ENCODE measurements around the gene MYF6.

Gene MYF6

GRCh38 chr12:80708259-80708974, 983 bp downstream of the MYF6 start:
- DNase-seq = no peak

GRCh38 chr12:80708975-80709328, 1.5 kb downstream of the MYF6 start:
- no peak for DNase-seq

- no peak for DNase-seq
Measured at GRCh38 chr12:80709811-80710726, 2.6 kb downstream of the MYF6 start.

GRCh38 chr12:80710727-80711449, 3.5 kb downstream of the MYF6 start:
- DNase-seq = no peak

- DNase-seq = no peak
Measured at GRCh38 chr12:80711866-80712265, 4.4 kb downstream of the MYF6 start.

- DNase-seq = no peak
Measured at GRCh38 chr12:80712866-80713265, 5.4 kb downstream of the MYF6 start.

GRCh38 chr12:80713419-80713818, 6.0 kb downstream of the MYF6 start:
- no peak for DNase-seq

GRCh38 chr12:80714055-80714454, 6.6 kb downstream of the MYF6 start:
- DNase-seq = no peak

- DNase-seq = no peak
Measured at GRCh38 chr12:80714846-80715245, 7.4 kb downstream of the MYF6 start.

- no peak for DNase-seq
Measured at GRCh38 chr12:80715713-80716249, 8.3 kb downstream of the MYF6 start.

GRCh38 chr12:80716696-80717469, 9.4 kb downstream of the MYF6 start, which contains the start of gene MYF5:
Gene MYF5 (plus strand): TSS chr12:80716912. CDS start chr12:80717064, 152 bp downstream.
- no peak for DNase-seq

GRCh38 chr12:80717856-80718255, 10.4 kb downstream of the MYF6 start:
- DNase-seq = no peak

GRCh38 chr12:80720516-80720915, 13.1 kb downstream of the MYF6 start:
- no peak for DNase-seq

GRCh38 chr12:80721326-80721725, 13.9 kb downstream of the MYF6 start:
- DNase-seq = no peak

- no peak for DNase-seq
Measured at GRCh38 chr12:80745851-80746505, 38.5 kb downstream of the MYF6 start.

- no peak for DNase-seq
Measured at GRCh38 chr12:80747800-80748199, 40.4 kb downstream of the MYF6 start.

GRCh38 chr12:80749456-80749855, 42.0 kb downstream of the MYF6 start:
- DNase-seq = no peak

GRCh38 chr12:80752464-80752863, 45.0 kb downstream of the MYF6 start:
- no peak for DNase-seq

GRCh38 chr12:80754274-80754673, 46.8 kb downstream of the MYF6 start:
- no peak for DNase-seq

- no peak for DNase-seq
Measured at GRCh38 chr12:80756875-80757274, 49.4 kb downstream of the MYF6 start.

Data from stimulated activated CD4-positive, alpha-beta T cell treated with anti-CD3 and anti-CD28 coated beads, Interleukin-2, amount 100 ng/mL, for 24 hours (primary cell).